OCI-M2 (cell line): ENCODE data around the gene SLC7A4.
"Not testable (repeated sequence)": the region's sequence is repeated elsewhere in the genome, so short reads cannot be mapped to it uniquely, and the experiment has no call there.

Experiments used
- DNase-seq: peaks from one replicate; lab custom pipeline; 2025; ENCODE audit not compliant: unreplicated experiment; lab: John Stamatoyannopoulos, UW

The SLC7A4 gene

DNA sequence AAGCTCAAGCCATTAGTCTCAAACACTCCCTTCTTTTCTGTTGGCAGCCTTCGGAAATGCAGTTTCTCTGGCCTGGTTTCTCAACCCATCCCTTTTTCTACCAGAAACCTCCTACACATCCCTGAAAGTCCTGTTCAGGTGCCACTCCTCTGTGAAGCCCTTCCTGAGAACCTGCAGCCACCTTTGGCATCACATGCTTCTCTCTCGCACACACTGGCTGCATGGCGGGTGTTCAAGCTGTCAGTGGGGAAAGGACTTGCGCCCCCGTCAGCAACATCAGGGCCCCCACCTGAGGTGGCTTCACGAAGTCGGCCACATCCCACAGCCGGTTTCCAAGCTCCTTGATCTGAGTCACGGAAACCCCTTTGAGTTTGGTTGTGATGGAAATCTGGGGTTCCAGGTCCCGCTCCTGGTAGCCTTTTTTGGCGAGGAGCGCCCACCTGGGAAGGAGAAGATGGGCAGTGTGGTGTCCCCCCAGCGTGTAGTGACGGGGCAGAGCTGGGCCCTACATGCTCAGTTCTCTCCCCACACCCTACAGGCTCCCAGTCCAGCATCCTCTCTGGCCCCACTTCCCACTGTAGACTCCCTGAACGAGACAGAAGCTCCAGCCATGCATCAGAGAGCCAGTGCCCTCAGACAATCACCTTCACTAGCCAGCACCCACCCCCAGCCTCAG lies 11.6 kb upstream of the SLC7A4 start:
- DNase-seq, result no peak

DNA sequence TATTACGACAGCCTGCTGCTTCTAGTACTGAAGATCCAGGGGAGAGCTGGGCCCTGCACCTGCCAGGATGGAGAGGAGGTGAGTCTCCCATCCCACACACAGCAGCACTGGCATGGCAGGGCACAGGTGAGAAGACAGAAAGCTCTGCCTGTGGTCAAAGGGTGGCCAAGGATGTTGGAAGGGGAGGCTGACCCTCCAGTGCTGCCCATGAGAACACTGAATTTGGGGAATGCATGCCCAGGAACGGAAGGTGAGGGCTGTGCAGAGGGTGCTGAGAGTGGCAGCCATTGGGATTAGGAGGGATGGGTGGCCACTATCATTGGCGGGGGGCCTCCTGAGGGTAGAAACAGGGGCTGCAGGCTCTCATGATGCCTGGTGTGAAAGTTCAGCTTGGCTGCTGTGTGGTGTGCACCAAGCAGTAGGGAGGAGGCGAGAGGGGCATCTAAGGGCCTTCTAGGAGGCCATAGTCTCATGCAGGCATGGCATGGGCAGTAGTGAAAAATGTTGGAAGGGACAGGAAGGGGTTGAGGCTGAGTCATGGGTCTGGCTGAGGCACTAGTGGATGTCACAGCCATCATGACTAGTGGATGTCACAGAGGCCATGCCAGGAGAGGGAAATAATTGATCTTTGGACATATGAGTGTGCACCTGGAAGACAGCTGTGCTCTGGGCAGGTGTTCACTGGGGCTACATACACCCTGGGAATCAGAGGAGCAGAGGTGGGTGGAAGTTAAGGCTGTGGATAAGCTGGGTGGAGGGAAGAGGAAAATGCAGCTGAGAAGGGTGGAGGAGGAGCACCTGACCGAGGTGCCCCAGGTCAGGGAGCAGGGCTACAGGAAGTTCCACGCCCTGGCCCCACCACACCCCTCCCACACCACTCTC lies 10.9 kb upstream of the SLC7A4 start:
- no peak for DNase-seq

DNA sequence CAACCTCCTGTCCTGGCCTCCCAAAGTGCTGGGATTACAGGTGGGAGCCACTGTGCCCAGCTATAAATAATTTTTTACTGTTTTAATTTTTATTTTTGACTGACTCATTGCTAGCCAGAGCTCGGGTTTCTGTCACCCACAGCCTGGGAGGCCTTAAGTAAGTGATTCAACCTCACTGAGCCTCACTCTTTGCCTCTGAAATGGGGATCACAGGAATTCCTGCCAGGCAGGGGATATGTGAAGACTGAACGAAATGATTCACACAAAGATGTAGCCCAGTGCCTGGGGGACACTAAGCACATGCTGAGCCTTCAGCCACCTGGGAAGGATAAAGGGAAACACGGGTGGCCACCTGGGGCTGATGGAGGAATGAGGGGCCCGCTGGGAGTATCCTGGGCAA lies 9.6 kb upstream of the SLC7A4 start:
- no peak for DNase-seq

DNA sequence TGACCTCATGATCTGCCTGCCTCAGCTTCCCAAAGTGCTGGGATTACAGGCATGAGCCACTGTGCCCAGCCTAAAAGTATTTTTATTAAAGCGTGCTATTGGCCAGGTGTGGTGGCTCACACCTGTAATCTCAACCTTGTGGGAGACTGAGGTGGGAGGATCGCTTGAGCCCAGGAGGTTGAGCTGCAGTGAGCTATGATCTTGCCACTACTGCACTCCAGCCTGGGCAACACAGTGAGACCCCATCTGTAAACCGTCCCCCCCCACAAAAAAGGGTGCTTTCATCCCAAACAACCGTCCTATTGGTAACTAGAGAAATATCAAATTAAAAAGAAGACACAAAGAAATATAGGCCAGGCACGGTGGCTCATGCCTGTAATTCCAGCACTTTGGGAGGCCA lies 6.8 kb upstream of the SLC7A4 start:
- not testable (repeated sequence) for DNase-seq

DNA sequence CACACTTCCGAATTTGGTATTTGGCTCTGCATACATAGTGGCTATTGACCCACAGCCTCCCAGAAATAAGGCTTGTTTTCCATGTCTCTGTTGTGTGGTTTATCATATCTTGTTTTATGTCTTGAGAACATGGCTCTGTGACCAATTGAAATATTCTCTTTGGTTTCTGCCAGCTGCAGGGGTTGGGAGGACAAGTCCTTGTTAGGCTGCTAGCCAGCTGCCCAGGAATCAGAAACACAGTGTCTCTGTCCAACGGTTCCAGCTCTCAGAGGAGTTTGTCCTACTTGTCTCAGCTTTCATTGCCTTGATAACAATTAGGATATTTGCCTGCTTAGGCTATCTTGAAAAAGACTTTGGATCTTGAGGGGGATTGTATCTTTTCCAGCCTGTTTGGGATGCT lies 6.0 kb upstream of the SLC7A4 start:
- DNase-seq, result no peak

DNA sequence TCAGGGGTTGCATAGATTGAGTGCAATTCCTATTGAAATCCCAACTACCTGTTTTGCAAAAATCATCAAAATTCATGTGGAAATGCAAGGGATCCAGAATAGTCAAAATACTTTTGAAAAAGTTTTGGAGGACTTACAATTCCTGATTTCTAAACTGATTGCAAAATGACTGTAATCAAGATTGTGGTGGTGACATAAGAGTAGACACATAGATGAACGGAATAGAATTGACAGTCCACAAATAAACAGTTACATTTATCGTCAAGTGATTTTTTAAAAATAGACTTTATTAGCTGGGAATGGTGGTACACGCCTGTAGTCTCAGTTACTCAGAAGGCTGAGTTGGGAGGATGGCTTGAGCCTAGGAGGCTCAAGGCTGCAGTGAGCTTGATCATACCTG lies 2.6 kb upstream of the SLC7A4 start:
- DNase-seq, result no peak

DNA sequence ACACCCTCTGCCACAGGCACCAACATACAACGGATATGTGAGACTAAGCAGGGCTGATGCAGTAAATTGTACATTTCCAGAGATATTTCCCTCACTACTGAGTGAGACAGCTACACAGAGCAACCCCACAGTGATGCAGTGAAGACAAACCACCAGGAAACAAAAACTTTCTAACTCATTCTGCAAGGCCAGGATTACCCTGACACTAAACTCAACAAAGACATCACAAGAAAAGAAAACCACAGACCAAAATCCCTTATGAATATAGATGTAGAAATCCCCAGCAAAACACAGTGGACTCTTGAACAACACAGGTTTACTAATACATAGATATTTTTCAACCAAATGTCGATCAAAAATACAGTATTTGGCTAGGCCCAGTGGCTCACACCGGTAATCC lies 1.5 kb upstream of the SLC7A4 start:
- DNase-seq, result no peak

DNA sequence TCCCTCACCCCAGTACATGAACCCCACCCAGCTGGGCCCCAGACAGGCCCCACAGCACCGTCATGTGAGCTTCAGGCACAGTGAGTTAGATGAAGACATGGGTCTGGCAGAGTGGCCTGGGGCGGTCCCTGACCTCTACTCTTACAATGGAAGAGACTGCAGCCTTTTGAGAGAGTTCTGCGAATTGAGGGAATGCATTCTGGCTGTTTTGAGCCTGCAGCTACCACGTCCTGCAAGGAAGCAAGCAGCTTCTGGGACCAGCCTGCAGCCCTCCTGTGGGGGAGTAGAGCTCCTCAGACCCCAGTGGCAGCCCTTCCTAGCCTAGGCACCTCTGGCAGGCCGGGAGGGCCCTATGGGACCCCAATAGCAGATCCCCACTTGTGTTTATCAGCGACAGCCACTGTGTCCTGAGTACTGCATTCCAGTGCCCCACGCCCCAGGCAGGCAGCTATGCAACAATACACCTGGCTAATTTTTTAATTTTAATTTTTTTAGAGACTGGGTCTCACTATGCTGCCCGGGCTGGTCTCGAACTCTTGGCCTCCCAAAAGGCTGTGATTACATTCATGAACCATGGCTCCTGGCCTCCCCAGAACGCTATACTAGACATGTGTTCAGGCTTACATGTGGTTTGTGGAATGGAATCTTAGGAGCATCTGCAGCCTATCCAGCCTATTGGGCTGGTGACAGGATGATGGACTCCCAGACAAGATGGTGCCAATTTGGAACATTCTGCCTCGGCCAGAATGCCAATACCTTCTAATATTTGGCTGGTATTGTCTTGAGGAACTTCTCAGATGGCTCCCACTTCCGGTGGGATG lies 717 bp upstream of the SLC7A4 start:
- DNase-seq, result no peak

DNA sequence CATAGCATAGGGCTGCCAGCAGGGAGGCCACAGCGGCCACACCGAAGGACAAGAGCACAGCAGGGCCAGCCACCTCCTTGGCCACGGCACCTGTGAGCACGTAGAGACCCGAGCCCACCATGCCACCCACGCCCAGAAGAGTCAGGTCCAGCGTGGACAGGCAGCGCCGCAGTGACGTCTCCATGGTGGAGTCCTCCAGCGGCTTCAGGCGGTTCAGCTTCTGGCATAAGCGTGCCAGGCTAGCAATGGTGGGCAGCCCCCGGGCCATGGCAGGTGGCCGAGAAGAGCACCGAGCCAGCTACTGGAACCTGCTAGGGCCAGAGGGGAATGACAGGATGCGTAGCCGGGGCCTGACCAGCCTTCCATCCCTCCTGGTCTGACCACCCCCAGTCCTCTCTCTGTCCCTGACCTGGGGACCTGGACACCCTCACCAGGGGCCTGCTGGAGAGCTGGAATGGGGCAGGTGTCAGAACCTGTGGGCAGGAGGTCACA lies 770 bp downstream of the SLC7A4 start:
- DNase-seq, result no peak

DNA sequence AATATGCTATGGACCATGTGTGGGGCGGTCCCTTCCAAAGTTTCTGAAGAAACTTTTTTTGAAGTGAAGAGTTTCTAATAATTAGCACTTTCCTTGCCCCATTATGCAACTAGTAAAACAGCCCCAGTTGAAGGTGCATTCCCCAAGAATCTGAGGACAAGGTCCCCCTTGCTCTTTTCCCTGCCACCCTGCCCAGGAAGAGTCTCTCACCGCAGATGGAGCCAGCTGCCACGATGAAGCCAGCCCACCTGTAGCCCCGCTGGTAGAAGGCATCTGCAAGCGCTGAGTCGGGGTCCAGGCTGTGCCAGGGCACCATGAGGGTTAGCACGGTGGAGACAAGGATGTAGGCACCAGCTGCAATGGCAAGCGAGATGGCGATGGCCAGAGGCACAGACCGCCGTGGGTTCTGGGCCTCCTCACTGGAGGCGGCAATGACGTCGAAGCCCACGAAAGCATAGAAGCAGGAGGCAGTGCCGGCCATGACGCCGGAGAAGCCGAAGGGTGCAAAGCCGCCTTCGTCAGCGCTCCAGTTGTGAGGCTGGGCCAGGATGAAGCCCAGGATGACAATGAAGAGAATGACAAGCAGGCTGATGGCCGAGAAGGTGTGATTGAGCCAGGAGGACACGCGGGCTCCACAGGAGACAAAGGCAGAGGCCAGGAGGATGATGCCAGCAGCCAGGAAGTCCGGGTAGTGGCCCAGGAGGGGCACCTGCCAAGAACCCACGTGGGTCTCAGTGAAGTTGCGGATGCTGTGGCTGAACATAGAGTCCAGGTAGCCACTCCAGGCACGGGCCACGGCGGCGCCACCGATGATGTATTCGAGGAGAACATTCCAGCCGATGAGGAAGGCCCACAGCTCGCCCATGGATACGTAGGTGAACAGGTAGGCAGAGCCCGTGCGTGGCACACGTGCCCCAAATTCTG lies 1.5 kb downstream of the SLC7A4 start:
- no peak for DNase-seq

DNA sequence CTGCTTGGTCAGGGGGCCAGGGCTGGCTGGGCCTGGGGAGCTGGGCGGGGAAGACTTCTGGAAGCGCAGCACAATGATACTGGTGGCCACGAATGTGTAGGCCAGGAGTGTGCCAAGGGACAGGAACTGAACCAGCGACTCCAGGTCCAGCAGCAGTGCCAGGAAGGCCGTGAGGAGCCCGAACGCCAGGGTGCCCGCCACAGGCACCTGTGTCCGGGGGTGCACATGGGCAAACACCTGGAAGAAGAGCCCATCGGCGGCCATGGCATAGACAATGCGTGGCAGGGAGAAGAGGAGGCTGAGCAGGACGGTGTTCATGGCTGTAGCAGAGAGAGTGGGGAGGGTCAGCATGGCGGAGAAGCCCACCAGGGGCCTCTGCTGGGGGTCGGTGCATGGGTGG lies 2.3 kb downstream of the SLC7A4 start:
- no peak for DNase-seq

DNA sequence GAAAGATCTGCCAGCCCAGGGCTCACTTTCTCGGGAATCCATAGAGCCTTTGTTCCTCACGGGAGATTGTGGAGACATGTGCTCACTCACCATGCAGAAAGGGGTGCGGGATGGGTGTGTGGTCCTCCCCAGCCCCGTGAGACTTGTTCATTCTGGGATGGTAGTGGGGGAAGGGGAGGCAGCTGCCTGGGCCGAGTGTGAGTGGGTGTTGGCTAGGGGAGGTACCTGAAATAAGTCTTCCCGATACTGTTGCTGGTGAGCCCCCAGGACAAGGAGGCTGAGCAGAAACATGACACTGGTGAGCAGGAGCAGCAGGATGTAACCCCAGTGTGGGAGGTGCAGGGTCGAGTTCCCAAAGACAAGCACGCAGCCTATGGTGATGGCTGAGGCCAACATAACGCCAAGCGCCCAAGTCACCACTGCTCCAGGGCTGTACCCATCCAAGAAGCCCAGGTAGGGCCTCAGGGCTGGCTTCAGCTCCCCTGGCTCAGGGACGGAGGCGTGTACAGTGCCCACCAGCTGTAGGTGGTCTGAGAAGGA lies 2.8 kb downstream of the SLC7A4 start:
- DNase-seq, result no peak

DNA sequence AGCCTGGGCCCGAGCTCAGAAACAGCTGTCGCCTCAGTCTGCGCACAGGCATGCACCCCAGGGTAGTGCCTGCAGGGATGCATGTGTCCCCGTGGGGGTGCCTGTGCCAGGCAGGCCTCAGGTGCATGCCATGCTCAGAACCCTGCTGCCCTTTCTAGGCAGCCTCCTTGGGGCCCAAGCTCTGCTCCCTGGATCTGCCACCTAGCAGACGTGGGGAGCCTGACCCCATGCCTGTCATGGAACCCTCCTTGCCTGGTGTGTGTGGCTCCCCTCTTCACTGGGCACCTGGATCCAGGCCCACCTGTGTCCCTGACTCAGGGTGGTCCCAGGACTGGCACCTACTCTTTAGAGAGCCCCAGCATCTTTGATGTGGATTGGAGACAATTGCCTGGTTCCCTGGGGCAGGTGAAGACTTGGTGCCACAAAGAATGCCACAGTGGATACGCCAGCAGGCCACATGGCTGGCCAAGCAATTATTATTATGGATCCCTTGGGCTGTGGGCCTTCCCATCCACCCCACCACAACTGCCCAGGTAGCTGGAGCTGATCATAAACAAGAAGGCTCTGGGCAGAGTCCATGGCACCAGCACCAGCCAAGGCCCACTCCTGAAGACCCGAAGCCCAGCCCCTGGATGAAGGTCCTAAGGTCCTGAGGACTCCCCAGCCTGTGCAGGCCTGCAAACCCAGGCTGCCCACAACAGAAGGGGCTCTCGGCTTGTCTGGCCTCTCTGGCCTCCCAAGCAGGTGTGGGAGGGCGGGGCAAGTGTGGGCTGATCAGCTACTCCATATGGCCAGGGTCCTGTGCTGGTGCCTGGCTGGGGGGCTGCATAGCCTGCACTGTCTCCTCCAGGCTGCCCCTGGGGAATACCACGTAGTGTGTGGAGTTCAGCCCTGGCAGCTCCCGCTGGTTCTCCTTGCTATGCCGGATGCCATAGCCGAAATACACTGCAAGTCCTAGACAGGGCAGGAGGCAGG lies 3.8 kb downstream of the SLC7A4 start:
- DNase-seq, result no peak

DNA sequence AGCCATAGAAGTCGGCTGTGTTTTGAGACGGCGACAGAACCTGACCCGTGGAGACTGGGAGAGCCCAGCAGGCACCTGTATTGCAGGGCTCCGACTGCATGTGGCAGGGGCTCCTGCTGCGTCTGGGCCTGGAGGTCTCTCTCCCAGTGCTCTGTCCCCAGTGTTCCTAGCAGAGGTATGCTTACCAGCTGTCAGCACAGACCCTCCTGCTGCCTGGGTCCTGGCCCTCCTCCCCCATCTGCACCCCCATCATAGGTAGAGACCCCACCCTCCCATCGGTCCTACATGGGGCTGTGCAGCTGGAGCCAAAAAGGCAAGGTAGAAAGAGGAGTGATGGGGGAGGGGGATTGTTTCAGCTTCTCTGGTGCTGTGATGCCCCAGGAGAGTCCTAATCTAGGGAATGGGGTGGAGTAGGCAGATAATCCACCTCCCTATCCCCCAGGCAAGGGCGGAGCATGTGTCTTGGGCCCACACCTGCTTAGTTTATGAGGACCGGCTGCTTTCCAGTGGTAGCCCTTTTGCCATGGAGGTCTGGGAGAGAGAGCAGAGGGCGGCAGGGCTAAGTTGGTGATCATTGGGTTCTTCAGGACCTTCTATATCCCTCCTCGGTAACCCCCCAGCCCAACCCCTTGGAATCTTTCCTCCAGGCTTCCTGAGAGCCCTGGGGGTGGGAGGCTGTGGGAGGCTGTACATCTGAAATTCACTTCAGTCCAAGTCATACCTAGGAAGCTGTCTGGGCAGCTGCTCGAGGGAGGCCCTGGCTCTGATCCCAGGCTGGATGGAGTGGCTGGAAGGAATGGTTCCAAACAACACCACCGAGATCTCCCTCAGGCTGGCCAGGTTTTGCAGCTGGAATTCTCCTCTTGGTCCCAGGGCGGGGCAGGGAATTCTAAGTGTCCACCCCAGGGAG lies 5.3 kb downstream of the SLC7A4 start:
- DNase-seq, result no peak

DNA sequence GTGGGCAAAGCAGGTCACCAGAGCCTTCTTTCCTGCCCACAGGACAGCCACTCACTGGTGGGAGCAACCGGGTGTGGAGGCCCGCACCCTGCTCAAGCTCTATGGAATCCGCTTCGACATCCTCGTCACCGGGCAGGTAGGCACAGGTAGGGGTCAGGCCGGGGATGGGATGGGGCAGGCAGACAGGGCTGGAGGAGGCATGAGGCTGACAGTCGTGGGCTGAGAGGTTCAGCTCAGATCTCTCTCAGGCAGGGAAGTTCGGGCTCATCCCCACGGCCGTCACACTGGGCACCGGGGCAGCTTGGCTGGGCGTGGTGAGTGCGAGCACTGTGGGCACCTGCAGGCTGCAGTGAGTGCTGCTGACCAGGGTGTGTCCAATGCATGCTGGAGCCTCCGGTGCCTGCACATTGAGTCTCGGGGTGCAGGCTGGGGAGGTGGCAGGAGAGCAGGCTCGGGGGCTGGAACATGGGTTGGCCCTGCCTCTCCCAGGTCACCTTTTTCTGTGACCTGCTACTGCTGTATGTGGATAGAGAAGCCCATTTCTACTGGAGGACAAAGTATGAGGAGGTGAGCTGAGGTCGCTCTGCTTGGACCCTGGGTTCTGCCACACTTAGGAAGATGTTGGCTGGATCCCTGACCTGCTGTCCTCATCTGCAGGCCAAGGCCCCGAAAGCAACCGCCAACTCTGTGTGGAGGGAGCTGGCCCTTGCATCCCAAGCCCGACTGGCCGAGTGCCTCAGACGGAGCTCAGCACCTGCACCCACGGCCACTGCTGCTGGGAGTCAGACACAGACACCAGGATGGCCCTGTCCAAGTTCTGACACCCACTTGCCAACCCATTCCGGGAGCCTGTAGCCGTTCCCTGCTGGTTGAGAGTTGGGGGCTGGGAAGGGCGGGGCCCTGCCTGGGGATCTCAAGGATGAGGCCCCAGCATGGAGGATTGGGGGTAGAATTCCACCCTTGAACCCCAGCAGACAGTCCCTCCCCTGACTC lies 6.3 kb downstream of the SLC7A4 start:
- no peak for DNase-seq

DNA sequence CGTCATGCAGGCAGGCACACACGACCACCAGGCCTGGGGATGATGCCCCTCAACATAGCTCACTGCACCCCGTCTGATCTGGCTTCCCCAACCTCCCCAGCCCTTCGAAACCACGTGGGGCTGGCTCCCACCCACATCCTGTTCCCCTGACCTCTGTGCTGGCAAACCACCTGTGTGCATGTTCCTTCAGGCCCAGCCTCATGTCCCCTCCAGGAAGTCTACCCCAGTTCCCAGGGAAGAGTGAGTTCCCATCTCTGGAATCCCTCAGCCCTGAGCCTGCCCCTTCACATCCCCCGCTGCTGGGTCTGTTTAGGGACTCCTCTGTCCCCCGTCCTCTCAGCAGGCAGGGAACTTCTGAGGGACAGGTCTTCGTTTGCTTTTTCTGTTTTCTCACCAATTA lies 7.1 kb downstream of the SLC7A4 start:
- no peak for DNase-seq
